Measurements from ENCODE around the gene LEF1. TPM values are rescaled to one million over a fixed set of nuclear protein-coding genes. Genes with fewer than 3 reads are reported as not detected.
A peak's percentile ranks its signal among the peaks of the same experiment; 100 is the strongest.

Gene LEF1
- total RNA-seq, 3 donors from 2014 or later: 2.6 to 7.6 (median 7.2) TPM

- intact Hi-C loops (cut with DNase I; ENCODE audit: low total_unique reads): no loop called here
- TF ChIP-seq POLR2A (IDR thresholded peaks at IDR 0.05): no peak
- TF ChIP-seq POLR2AphosphoS5 (IDR thresholded peaks at IDR 0.05): no peak
- no peak for TF ChIP-seq CTCF (IDR thresholded peaks at IDR 0.05)
- Histone ChIP-seq H3K27me3 (no peaks in the 10 kb centered on the region), H3K4me3 (no peak overlapping the region), H3K9me3 (no peaks in the 10 kb centered on the region), H3K4me1 (no peaks in the 10 kb centered on the region), H3K27ac (no peak overlapping the region), H3K36me3 (no peaks in the 10 kb centered on the region)
- no peak for DNase-seq (ENCODE audit: low spot score in 2 of 2)
Observed at GRCh38 chr4:108180513-108180912, 11.8 kb upstream of the LEF1 start.

DNA sequence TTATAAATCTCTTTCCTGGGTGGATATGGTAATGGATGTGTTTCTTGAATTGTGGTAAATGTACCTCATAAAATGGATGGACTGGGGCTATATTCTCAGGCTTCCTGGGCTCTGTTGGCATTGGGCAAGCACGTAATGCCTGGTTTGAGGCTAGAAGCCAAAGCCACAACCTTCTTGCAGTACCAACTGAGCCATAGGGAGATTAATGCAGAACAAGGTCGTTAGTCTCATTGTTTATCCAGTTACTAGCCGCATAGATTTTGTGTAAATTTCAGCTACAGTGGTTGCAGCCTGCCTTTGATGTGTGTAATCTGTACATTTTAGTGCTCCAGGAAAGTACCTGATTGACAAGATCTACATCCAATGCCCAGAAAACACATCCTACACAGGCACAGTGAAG lies 7.2 kb upstream of the LEF1 start:
- TF ChIP-seq POLR2AphosphoS5 (IDR thresholded peaks at IDR 0.05) (no peak), CTCF (IDR thresholded peaks at IDR 0.05) (no peak), POLR2A (IDR thresholded peaks at IDR 0.05) (no peak)
- no peaks in the 10 kb centered on the region for H3K4me1 ChIP-seq
- no peaks in the 10 kb centered on the region for H3K9me3 ChIP-seq
- intact Hi-C loops (cut with DNase I; ENCODE audit: low total_unique reads): no loop called here
- no peak overlapping the region for H3K4me3 ChIP-seq
- peaks cover 0 to 27% of the 10 kb centered on the region in 2 donors for H3K27me3 ChIP-seq
- no peaks in the 10 kb centered on the region for H3K36me3 ChIP-seq
- no peak overlapping the region for H3K27ac ChIP-seq
- DNase-seq (ENCODE audit: low spot score in 2 of 2): no peak

DNA sequence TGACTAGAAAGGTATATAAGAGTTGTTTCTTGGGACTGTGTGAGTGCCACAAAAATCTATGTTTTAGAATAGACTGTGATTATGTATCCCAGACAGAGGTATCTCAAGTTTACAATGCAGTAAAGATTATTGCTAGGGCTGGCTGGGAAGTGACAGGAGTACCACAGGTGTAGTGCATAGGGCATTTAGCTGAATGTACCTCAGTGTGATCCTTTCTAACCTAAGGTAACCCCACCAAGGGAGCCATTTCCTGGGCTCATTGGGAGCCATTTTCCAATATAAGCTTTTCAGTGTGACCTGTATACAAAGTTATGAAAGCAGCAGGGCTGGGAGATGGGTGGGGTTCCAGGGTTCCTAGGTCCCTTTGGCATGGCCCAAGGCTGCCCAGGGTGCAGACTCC lies 6.1 kb upstream of the LEF1 start:
- Histone ChIP-seq H3K4me3 (no peak overlapping the region), H3K27me3 (peaks cover 0 to 38% of the 10 kb centered on the region in 2 donors), H3K9me3 (no peaks in the 10 kb centered on the region), H3K4me1 (no peaks in the 10 kb centered on the region), H3K36me3 (no peaks in the 10 kb centered on the region), H3K27ac (no peak overlapping the region)
- intact Hi-C loops (cut with DNase I; ENCODE audit: low total_unique reads): no loop called here
- TF ChIP-seq POLR2AphosphoS5 (IDR thresholded peaks at IDR 0.05): no peak
- TF ChIP-seq POLR2A (IDR thresholded peaks at IDR 0.05): no peak
- no peak for TF ChIP-seq CTCF (IDR thresholded peaks at IDR 0.05)
- no peak for DNase-seq (ENCODE audit: low spot score in 2 of 2)

DNA sequence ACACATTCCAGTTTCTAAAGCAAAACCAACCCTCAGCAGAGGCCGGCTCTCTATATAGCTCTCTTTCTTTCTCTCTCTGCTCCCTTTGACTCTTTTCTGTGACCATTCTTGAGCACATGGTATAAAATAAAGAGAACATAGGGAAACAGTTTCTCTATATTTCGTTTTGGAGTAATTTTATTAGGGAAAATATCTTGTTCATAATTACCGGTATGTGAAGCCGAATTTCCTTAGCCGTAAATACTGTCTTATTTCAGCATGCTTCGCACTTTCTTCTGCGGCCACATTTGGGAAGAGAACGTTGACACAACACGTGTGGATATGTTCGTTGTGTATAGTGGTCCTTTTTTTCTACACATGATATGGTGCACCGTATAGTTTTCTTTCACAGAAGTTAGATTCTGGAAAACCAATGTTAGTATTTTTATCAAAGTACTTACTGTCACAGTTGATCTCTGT lies 4.9 kb upstream of the LEF1 start:
- no peaks in the 10 kb centered on the region for H3K36me3 ChIP-seq
- H3K27me3 ChIP-seq: peaks cover 0 to 50% of the 10 kb centered on the region in 2 donors
- TF ChIP-seq POLR2A (IDR thresholded peaks at IDR 0.05): no peak
- TF ChIP-seq CTCF (IDR thresholded peaks at IDR 0.05): no peak
- no peak for TF ChIP-seq POLR2AphosphoS5 (IDR thresholded peaks at IDR 0.05)
- peaks cover 0 to 6% of the 10 kb centered on the region in 2 donors for H3K4me1 ChIP-seq
- intact Hi-C loops (cut with DNase I; ENCODE audit: low total_unique reads): no loop called here
- no peak for DNase-seq (ENCODE audit: low spot score in 2 of 2)
- H3K4me3 ChIP-seq: peak overlapping the region; percentile 54 to 71 (median 58)
- peak overlapping the region; percentile 72 to 82 for H3K27ac ChIP-seq
- H3K9me3 ChIP-seq: no peaks in the 10 kb centered on the region

- peaks cover 0 to 55% of the 10 kb centered on the region in 2 donors for H3K27me3 ChIP-seq
- peak overlapping the region; percentile 72 to 82 for H3K27ac ChIP-seq
Observed at GRCh38 chr4:108172753-108173598, 4.2 kb upstream of the LEF1 start.

More at GRCh38 chr4:108172753-108173598, 4.2 kb upstream of the LEF1 start:
- no peaks in the 10 kb centered on the region for H3K9me3 ChIP-seq
- intact Hi-C loops (cut with DNase I; ENCODE audit: low total_unique reads): no loop called here
- H3K4me1 ChIP-seq: peaks cover 0 to 6% of the 10 kb centered on the region in 2 donors
- H3K4me3 ChIP-seq: peak overlapping the region; percentile 54 to 71 (median 58)
- DNase-seq (ENCODE audit: low spot score in 2 of 2): no peak
- TF ChIP-seq CTCF (IDR thresholded peaks at IDR 0.05) (no peak), POLR2AphosphoS5 (IDR thresholded peaks at IDR 0.05) (peak in 1 of 3 donors; percentile 44)
- H3K36me3 ChIP-seq: no peaks in the 10 kb centered on the region
